ENCODE data around the gene GOLGA6B.
"Not testable (repeated sequence)": the region's sequence is repeated elsewhere in the genome, so short reads cannot be mapped to it uniquely, and the experiment has no call there.

- not testable (repeated sequence) for TF ChIP-seq CTCF (conservative IDR thresholded peaks at IDR 0.05; ENCODE audit: low read depth, low read length); EZH2 (IDR thresholded peaks at IDR 0.05; ENCODE audit: borderline replicate concordance, low read depth, low read length, poor library complexity, severe bottlenecking)
These were observed 25.4 kb upstream of the GOLGA6B start for GRCh38 chr15:72629068-72629570.

Data from A673 (cell line).